ENCODE measurements around the gene TOMM40L. TPM values are rescaled to one million over a fixed set of nuclear protein-coding genes. Genes with fewer than 3 reads are reported as not detected.
A peak's percentile ranks its signal among the peaks of the same experiment; 100 is the strongest.

The TOMM40L gene
- total RNA-seq, 4 donors from 2014 or later: 2.6 to 13.2 (median 7.3) TPM

DNA sequence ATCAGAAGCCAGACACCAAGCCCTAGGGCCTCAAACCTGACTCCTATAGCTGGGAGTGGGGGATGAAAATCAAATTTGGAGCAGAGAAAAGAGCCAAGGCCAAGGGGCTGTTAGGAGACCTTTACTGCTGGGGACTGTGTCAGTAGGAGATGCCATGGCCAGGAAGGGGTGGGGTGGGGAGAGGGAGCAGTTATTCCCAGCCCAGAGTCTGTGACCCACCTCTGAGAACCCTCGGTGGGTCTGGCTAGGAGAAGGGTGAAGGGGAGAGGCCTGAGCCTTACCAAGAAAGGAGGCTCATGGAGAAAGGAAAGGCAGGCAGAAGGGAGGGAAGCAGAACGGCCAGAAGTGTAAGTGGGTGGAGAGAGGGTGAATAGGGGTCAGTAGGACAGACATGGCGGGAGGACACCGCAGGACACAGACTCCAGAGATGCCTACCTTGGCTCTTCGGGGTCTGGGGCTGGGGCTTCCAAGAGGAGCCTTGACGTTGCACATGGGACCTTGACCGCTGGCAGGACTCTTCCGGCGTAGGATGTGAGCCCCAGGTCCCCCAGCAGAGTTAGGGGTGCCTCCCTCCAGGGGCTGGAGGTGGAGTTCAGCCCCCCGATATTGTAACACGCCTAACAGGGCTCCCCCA is 28.2 kb upstream of the TOMM40L start:
- DNase-seq: no peak
- TF ChIP-seq, protein P1, sequence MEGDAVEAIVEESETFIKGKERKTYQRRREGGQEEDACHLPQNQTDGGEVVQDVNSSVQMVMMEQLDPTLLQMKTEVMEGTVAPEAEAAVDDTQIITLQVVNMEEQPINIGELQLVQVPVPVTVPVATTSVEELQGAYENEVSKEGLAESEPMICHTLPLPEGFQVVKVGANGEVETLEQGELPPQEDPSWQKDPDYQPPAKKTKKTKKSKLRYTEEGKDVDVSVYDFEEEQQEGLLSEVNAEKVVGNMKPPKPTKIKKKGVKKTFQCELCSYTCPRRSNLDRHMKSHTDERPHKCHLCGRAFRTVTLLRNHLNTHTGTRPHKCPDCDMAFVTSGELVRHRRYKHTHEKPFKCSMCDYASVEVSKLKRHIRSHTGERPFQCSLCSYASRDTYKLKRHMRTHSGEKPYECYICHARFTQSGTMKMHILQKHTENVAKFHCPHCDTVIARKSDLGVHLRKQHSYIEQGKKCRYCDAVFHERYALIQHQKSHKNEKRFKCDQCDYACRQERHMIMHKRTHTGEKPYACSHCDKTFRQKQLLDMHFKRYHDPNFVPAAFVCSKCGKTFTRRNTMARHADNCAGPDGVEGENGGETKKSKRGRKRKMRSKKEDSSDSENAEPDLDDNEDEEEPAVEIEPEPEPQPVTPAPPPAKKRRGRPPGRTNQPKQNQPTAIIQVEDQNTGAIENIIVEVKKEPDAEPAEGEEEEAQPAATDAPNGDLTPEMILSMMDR (IDR thresholded peaks at IDR 0.05): no peak
- TF ChIP-seq POLR2A (IDR thresholded peaks at IDR 0.05): no peak
- Histone ChIP-seq H3K4me1 (peaks cover 17 to 31% of the 10 kb centered on the region in 2 donors), H3K27ac (peak overlapping the region; percentile 98 to 99), H3K36me3 (no peaks in the 10 kb centered on the region), H3K27me3 (no peaks in the 10 kb centered on the region), H3K9me3 (no peaks in the 10 kb centered on the region), H3K4me3 (peak overlapping the region; percentile 18 to 40)
- intact Hi-C loops (cut with DNase I; ENCODE audit: low total_unique reads): no loop called here

DNA sequence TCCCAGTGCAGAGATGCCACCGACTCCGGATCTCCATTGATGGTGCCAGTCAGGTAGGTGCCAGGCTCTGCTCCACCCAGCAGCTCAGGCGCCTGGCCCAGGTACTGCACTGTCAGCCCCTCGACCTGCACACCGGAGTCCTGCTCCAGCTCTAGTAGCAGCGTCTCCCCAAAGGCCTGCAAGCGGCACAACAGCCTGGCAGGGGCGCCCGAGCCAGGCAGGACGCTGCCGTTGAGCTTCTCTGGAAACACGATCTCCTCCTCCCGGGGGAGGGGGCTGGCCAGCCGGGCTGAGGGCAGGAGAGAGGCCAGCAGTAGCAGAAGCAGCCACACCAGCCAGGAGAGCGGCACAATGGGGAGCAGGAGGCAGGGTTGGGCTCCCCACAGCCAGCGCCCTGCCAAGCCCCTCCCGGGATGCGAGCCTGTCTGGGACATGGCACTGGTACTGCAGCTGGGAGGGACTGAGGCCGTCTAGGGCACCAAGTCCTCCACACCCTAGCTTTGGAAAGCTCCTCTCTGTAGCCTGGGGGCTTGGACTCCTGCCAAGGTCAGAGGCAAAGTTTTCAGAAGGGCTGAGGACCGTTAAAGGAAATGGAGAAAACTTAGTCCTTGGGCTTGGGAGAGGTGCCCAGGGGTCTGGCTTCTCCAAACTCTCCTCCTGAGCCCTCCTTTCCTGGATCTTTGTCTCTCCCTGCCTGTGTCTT is 27.5 kb upstream of the TOMM40L start:
- Histone ChIP-seq H3K27me3 (no peaks in the 10 kb centered on the region), H3K27ac (peak overlapping the region; percentile 98 to 99), H3K36me3 (no peaks in the 10 kb centered on the region), H3K4me3 (peak overlapping the region; percentile 18 to 40), H3K9me3 (no peaks in the 10 kb centered on the region), H3K4me1 (peaks cover 23 to 31% of the 10 kb centered on the region in 2 donors)
- peak; percentile 50 to 57 for DNase-seq
- TF ChIP-seq, protein P1 (IDR thresholded peaks at IDR 0.05): no peak
- TF ChIP-seq POLR2A (IDR thresholded peaks at IDR 0.05): no peak
- intact Hi-C loops (cut with DNase I; ENCODE audit: low total_unique reads): no loop called here

DNA sequence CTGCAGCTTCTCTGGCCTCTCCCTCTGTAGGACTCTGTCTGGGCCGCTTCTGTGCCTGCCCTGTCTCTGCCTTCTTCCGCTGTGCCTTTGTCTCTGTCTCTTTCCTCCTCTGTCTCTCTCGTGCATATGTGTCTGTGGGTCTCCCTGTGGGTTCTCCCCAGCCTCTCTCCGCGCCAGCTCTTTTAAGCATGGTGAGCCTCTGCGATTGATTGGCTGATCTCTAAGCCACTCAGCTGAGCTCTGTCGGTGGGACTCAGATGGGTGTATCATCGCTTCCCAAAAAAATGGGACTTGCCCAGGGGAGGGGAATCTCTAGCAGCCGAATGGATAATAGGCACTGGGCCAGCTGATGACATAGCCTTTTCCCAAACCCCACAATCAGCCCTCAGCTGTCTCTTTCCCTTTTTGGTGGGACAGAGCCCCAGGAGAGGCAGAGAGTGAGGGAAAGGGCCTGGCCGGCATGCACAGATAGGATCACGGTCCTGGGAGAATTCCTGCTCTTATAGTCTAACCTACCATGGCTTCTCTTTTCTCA is 26.9 kb upstream of the TOMM40L start, which contains the start of gene ADAMTS4:
Gene ADAMTS4 (minus strand): TSS at position 158 of the 535 bp plus-strand sequence. CDS start 427 bp downstream, outside the sequence.
- intact Hi-C loops (cut with DNase I; ENCODE audit: low total_unique reads): no loop called here
- Histone ChIP-seq H3K27me3 (no peaks in the 10 kb centered on the region), H3K27ac (peak within 1 kb of the TSS; percentile 98 to 99), H3K9me3 (no peaks in the 10 kb centered on the region), H3K36me3 (no peaks in the 10 kb centered on the region), H3K4me3 (peak within 1 kb of the TSS; percentile 18 to 40), H3K4me1 (peaks cover 23 to 31% of the 10 kb centered on the region in 2 donors)
- peak; percentile 57 for TF ChIP-seq POLR2A (IDR thresholded peaks at IDR 0.05)
- TF ChIP-seq, protein P1 (IDR thresholded peaks at IDR 0.05): no peak
- peak; percentile 83 to 92 for DNase-seq

DNA sequence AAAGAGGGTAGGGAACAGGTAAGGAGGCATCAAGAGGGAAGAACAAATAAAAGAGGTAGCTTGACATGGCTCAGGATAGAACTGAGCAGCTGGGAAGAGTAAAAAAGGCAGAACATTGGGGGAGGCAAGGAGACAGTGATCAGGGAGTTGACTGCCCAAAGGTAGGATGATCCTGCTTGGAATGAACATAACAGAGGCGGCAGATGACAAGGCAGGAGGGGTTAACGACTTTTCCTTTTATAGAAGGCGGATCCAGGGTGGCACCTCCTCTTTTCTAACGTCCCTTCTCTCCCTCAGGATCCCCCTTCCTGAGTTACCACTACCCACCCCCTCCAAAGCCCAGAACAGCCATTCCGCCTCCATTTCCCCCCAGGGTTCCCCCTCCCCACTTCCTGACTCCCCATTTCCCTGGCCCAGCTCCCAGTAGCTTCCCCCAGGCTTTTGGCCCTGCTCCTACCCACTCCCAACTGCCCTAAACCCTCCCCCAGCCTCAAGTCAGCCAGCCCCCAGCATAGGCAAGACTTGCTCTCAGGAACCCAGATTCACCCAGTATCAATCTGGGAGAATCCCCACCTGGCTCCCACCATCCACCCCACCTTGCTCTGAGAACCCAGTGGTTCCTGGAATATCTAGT is 26.2 kb upstream of the TOMM40L start:
- intact Hi-C loops (cut with DNase I; ENCODE audit: low total_unique reads): no loop called here
- Histone ChIP-seq H3K36me3 (no peaks in the 10 kb centered on the region), H3K27me3 (no peaks in the 10 kb centered on the region), H3K27ac (peak overlapping the region; percentile 98 to 99), H3K4me1 (peaks cover 23 to 31% of the 10 kb centered on the region in 2 donors), H3K9me3 (no peaks in the 10 kb centered on the region), H3K4me3 (peak overlapping the region in 1 of 2 donors; percentile 5)
- DNase-seq: peak in 1 of 2 donors; percentile 42
- TF ChIP-seq, protein P1 (IDR thresholded peaks at IDR 0.05): no peak
- no peak for TF ChIP-seq POLR2A (IDR thresholded peaks at IDR 0.05)

All from uterus (tissue), 4 donors.